DND-41 (cell line): ENCODE data around the gene DCBLD1.

ENCODE experiments used
- EZH2 ChIP-seq: IDR thresholded peaks from 3 replicates; pipeline ENCODE4 v1.6.1; 2012; ENCODE audit warnings: borderline replicate concordance, low read depth, mild to moderate bottlenecking, moderate library complexity, low read length, inconsistent platforms; ENCODE audit not compliant: severe bottlenecking
- TF ChIP-seq, protein P1 (sequence below): IDR thresholded peaks from 2 replicates; pipeline ENCODE4 v1.5.1; 2012; ENCODE audit warnings: borderline replicate concordance, low read length, moderate library complexity, mild to moderate bottlenecking; ENCODE audit not compliant: poor library complexity, severe bottlenecking; ENCODE audit errors: extremely low read depth

DNA sequence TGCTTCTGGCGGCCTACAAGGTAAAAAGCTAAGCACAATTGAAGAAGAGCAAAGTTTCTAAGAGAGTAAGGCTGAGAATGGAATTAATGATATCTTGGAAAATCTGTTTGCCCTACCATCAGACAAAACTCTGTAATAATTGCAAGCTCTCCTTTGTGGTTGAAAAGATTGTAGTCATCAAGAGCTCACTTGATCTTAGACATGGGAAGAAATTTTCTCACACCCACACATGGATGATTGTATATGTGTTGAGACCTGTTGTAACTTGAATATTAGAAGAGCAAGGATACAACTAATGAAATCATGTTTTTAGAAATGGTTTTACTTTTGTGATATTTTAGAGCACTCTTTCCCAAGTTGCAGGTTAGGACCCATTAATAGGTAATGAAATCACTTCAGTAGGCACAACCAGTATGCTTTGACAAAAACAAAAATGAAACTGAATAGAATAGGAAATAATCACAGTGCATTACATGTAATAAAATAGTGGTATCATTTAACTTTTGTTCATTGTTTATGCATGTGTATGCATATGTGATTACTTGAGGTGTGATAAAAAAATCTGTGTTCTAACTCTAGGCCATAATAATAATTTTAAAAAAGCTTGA, 14.0 kb downstream of the DCBLD1 start:
- no peak for TF ChIP-seq EZH2
- TF ChIP-seq, protein P1, sequence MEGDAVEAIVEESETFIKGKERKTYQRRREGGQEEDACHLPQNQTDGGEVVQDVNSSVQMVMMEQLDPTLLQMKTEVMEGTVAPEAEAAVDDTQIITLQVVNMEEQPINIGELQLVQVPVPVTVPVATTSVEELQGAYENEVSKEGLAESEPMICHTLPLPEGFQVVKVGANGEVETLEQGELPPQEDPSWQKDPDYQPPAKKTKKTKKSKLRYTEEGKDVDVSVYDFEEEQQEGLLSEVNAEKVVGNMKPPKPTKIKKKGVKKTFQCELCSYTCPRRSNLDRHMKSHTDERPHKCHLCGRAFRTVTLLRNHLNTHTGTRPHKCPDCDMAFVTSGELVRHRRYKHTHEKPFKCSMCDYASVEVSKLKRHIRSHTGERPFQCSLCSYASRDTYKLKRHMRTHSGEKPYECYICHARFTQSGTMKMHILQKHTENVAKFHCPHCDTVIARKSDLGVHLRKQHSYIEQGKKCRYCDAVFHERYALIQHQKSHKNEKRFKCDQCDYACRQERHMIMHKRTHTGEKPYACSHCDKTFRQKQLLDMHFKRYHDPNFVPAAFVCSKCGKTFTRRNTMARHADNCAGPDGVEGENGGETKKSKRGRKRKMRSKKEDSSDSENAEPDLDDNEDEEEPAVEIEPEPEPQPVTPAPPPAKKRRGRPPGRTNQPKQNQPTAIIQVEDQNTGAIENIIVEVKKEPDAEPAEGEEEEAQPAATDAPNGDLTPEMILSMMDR = no peak
